Measurements from ENCODE around the gene NODAL.

The NODAL gene

GRCh38 chr10:70462349-70462984, 21.0 kb upstream of the NODAL start:
- DNase-seq, result no peak

- DNase-seq, result no peak
These were observed 20.2 kb upstream of the NODAL start for GRCh38 chr10:70461397-70462348.

DNA sequence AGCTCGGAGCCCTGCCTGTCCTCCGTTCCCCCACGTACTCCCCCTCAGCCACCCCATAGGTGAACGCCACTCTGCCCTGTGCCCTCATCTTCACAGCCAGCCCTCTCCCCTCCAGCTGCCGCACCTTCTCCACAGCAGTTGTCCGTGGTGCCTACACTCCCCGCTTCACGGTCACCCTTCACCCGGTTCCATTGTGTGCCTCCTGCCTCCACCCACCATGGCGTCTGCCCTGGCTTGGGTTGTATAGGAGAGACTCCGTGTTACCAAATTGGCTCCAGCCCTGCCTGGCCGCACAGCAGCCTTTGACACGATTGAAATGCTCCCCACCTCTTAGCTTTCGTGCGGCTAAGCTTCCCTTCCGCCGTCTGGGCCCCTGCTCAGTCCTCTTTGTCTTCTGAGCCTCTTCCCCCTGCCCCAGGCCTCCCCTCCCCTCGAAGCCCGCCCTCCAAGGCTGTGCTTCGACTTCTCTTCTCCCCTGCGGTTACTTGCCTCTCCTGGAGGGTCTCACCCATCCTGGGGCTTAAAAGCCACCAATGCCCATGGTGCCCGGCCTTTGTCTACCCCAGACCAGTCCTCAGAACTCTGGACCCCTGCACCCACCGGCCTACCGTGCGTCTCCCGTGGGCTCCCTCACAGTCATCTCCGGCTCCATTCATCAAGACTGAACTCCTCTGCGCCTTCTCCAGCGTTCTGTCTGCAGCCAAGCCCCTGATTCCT, 18.5 kb upstream of the NODAL start:
- no peak for DNase-seq

DNA sequence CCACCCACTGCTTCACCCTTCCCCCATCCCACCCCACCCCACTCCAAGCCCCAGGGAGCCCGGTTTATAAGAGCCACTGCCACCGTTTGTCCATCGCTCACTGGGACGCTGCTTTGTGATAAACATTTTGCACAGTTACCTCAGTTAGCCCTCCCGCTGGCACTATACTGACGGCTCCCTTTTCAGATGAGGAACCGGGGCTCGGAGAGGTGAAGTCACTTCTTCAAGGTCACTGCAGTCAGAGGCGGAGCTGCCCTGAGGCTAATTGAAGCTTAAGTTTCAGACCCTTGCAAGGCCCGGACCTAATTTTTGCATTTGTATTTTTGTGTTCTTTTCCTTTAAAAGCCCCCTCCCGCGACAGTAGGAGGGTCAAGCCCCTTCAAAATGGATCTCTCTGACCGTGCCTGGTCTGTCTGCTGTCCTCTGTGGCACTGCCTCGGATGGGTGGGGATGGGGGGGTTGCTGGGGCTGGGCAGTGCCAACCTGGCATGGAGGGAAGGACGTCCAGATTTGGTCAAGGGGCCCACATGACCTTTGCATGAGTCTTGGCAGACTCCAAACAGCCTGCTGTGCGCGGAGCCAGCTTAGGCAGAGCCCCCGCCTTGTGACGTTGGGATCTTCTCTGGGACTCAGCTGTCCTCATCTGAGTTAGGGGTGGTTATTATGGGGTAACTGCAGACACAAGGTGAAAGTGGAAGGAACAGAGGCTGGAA, 17.7 kb upstream of the NODAL start:
- no peak for DNase-seq

- DNase-seq, result no peak
These were observed 17.0 kb upstream of the NODAL start for GRCh38 chr10:70458329-70459060.

- no peak for DNase-seq
These were observed 16.4 kb upstream of the NODAL start for GRCh38 chr10:70457759-70458305.

DNA sequence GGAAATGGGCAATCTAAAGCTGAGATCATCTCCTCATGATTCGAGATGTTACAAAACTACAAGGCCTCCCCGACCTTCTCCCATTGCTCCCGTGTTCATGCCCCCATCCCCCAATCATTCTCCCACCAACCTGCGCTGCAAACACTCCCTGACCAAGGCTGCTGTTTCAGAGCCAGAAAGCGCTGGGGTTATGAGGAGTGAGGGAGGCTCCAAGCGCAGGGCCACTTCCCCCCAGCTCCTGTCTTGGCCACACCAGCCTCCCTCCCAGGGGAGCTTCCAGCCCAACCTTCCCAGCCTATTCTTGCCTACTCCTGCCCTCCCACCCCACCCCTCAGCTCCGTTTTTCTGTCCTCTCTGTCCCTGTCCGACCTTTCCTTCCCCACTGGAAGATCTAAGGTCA, 14.7 kb upstream of the NODAL start:
- no peak for DNase-seq

DNA sequence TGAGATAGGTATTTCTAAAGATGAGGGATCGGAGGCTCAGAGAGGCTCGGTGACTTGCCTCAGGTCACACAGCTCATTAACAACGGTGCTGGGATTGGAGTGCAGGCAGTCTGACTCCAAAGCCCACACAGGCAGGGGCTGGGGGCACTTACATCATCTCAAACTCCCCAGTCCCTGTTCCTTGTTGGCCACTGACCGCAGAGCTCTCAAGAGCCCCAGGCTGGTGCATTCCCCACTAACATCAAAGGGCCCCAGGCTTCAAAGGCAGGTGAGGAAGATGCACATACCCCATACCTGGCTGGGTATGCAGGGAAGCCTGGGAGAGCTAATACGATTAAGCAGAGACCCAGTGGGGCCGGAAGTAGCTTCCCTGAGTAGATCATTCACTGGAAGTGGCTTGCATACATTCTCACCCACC, 13.7 kb upstream of the NODAL start:
- DNase-seq, result no peak

GRCh38 chr10:70448236-70448635, 6.8 kb upstream of the NODAL start:
- DNase-seq, result no peak

DNA sequence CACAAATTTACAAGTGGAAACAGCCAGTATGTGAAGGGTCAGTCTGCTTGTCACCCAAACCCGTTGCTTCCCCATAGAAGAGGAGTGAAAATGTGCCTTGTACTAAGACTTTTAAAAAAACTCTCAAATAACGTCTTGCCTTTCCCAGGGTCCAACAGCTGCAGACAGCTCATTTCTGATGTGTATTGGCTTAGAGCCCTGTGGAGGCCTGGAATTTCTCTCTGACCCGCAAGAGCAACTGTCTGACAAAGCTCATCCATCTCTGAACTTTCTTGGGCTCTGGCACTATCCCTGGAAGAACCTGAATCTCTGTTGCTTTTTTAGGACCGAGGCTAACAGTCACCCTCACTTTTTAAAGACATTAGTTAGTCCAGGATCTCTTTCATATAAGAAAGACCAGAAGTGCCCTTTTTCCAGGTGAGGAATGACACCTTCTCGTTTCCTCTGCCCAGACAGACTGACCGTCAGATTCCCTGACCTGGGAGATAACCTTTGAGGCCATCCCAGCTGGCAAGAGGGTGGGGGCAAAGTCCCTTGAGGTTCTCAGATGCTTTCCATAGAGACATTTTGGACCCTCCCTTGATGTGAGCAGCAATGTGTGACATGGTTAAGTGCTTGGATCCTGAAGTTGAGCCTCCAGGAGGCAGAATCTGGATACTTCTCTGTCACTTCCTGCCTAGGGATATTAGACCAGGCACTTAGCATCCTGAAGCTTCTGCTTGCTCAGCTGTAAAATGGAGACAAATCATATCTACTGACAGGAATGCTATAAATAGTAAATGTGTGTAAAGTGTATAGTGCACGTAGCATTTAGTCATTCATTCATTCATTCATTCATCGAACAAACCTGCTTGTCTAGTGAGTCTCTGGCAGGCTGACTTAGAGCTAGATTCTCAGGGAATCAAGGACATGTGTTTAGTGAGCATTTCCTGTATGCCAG, 4.5 kb upstream of the NODAL start:
- no peak for DNase-seq

DNA sequence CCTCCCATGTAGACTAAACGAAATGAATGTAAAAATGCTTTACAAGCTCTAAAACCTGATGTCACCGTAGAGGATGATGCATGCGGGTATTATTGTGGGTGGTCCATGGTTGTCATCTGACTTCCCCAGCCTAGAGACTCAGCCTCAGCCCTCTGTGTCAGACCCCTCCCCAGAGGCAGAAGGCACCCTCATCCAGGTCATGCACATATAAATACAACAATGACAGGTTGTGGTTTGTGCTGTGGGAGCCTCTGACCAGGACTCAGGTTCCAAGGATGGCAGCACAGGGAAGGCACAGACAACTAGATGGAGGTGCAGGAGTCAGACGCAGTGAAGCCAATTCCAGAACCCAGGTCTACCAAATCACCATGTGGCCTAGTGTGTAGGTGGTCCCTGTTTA, 3.3 kb upstream of the NODAL start:
- no peak for DNase-seq

DNA sequence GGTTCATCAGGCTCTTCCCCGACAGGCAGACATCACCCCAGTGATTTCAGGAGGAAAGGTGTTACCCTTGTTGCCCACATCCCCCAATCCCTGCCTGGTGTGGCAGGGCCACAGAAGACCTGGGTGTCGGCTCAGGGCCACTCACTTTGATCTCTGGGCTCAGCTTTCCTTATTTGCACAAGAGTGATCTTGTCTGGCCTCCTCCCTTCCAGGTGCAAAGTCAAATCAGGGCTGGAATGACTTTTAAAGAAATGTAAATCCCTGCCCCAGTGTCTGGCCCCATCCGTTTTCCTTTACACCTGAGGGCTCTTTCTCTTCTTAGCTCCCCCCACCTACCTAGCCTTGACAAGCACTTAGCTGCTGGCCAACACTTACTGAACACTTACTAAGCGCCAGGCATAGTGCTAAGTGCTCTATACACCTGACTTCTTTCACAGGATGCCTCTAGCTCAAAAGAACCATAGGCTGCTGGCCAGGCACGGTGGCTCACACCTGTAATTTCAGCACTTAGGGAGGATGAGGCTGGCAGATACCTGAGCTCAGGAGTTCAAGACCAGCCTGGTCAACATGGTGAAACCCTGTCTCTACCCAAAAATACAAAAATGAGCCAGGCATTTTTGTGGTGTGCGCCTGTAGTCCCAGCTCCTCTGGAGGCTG, 979 bp upstream of the NODAL start:
- DNase-seq, result no peak

DNA sequence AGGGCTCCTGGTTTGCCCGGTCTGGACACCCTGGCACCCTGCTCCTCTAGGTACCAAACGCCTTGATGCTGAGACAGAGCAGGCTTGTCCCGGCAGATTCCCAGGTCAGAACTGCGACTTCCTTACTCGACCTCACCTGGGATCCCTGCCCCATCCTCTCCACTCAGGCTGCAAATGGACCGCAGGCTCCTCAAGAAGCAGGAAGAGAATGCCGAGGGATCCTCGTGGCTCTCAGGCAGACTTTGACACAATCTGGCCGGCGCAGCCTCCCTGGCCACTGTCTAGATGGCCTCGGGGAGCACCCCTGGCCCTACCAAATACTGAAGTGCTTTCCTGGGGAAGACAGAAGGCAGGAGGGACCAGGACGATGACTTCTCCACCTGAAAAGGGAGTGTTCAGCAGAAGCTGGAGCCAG, 421 bp upstream of the NODAL start:
- no peak for DNase-seq

DNA sequence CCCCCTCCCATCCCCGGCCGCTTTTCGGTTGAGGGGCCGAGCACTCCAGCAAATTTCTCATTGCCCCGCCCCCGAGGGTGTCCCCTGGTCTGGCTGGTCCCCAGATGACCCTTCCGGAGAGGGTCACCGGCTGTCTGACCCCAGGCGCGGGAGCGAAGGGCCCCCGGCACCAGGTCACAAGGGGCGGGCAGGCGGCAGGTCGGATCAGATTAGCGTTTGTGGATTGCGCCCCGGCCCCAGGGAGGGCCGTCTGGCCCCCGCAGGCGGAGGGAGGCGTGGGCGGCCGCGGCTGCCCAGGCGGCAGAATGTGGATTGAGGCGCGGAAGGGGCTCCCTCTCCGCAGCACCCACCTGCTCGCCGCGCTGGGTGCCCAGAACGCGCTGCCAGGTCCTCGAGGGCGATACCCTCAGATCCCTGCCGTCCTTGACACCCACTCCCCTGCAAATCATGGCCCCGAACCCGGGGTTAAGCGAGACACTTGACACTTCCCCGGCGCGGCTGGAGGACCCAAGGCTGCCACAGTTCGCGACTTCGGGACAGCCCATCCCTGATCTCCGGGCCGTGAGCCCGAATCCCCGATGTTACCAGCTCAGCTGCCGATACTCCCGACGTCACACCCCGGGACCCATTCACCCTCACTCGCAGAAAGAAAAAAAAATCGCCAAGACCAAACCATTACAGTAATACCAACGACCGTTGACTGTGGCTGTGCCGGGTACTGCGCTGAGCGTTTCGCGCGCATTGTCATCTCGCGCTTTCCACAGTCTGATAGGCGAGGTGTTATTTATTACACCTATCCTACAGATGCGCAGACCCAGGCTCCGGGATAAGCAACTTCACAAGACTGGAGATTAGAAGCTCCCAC, 953 bp downstream of the NODAL start:
- DNase-seq, result no peak

- DNase-seq, result no peak
These were observed 3.8 kb downstream of the NODAL start for GRCh38 chr10:70437721-70438120.

GRCh38 chr10:70435241-70436085, 6.0 kb downstream of the NODAL start:
- no peak for DNase-seq

GRCh38 chr10:70433581-70434280, 7.8 kb downstream of the NODAL start:
- no peak for DNase-seq
